Dedifferentiated amniotic fluid mesenchymal stem cell (primary cell): ENCODE measurements around the gene DKC1.
A peak's percentile ranks its signal among the peaks of the same experiment; 100 is the strongest.
"Not testable (repeated sequence)": the region's sequence is repeated elsewhere in the genome, so short reads cannot be mapped to it uniquely, and the experiment has no call there.

Experiments used
- DNase-seq: peaks from one replicate; pipeline ENCODE4 v3.0.0-alpha.2; 2016; ENCODE audit errors: extremely low spot score

The DKC1 gene

GRCh38 chrX:154791939-154792338 lies 29.3 kb downstream of the DKC1 start:
- DNase-seq: no peak

- DNase-seq: no peak
These were observed 30.6 kb downstream of the DKC1 start for GRCh38 chrX:154793084-154793795.

DNA sequence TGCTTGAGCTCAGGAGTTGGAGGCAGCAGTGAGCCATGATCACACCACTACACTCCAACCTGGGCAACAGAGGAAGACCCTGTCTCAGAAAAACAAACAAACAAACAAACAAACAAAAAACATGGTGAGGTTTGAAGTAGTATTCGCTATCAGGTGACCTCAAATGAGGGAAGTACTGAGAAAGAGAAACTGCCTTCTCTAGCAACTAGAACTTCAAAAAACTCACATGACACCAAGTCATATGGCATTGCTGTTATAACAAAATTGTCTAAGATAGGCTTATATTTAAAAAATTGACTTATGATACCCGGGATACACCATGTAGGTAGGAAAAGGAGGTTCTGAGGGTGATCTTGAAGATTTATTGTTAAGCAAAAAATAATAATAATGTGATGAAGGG lies 32.4 kb downstream of the DKC1 start:
- DNase-seq: no peak

DNA sequence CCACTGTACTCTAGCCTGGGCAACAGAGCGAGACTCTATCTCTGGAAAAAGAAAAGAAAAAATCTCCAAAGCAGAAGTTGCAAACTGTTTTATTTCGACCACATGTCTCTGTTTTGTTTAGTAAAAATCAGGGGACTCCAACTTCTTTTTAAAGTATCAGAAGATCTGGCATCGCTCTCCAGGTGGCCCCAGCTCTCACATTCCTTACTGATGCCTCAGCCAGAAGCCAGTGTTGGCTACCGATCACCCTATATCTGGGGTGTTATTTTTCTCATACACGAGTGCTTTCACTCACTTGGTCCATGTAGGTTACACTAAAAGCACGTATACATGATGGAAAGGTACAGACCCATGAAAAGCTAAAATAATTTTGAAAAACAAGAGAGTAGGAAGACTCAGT lies 34.3 kb downstream of the DKC1 start:
- no peak for DNase-seq

GRCh38 chrX:154799556-154800348 lies 37.1 kb downstream of the DKC1 start:
- no peak for DNase-seq

DNA sequence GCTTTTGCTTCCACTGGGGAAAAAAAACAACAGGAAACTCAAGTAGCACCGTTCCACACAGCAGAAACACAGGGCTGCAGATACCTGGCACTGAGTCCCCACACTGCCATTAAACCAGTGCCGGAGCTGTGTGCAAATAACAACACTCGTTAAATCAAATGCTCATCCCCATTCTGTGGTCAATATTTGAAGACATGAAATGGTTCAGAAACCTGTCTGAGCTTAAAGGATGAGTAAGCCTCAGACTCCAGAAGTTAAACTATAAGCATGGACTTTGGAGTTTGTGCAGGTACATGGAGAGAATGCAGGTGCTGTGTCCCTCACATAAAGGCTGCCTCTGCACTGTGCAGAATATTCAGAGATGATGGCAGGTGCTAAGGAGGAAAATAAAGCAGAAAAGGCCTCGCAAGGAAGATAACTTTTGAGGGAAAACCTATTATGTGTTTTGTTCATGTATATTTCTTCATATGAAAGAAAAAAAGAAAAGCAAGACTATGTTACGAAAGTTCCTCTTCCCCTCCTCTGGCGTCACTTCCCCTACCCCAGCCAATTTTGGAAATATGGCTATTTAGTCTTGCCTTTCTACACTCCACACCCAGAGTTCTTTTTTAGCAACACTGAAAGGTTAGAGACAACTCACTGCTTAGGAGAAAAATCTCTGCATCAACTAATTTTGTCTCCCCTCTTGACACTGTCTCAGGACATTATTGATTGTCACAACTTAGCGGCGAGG lies 38.0 kb downstream of the DKC1 start:
- no peak for DNase-seq

GRCh38 chrX:154802947-154803346 lies 40.3 kb downstream of the DKC1 start:
- DNase-seq: no peak

- no peak for DNase-seq
These were observed 41.7 kb downstream of the DKC1 start for GRCh38 chrX:154804261-154804956.

GRCh38 chrX:154804957-154805695 lies 42.5 kb downstream of the DKC1 start, which contains the start of gene MPP1:
MPP1 (minus strand) TSS chrX:154805485; CDS start chrX:154805373, 112 bp downstream.
- DNase-seq: peak; percentile 52

GRCh38 chrX:154805696-154806091 lies 43.0 kb downstream of the DKC1 start:
- DNase-seq: no peak

- no peak for DNase-seq
These were observed 44.3 kb downstream of the DKC1 start for GRCh38 chrX:154806837-154807501.

GRCh38 chrX:154809939-154810665 lies 47.4 kb downstream of the DKC1 start:
- no peak for DNase-seq

DNA sequence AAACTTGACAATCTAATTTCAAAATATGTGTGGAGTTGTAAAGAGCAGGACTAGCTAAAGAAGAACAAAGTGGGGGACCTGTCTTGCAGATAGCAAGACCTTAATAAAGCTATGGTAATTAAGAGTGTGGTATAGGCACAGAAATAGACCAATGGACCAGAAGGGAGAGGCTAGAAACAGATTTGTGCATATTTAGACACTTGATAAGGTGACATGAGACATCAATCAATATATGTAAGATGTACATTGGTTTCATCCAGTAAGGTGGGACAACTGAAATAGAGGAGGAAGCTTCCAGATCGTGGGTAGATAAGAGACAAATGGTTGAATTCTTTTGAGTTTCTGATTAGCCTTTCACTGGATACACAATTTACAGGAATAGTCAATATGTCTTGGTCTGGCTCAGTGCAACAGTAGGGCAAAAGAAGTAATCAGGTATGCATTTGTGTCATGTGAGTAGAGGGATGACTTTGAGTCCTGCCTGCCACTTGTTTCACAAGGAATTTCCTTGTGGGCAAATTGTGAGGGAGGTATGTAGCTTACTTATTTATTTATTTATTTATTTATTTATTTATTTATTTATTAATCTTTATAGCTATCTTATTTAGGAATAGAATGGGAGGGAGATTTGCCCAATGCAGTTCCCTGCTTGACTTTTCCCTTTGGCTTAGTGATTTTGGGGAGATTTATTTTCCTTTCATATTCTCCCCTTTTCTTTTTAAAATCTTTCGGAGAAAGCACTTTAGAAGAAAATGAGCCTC lies 49.9 kb downstream of the DKC1 start:
- DNase-seq: no peak

DNA sequence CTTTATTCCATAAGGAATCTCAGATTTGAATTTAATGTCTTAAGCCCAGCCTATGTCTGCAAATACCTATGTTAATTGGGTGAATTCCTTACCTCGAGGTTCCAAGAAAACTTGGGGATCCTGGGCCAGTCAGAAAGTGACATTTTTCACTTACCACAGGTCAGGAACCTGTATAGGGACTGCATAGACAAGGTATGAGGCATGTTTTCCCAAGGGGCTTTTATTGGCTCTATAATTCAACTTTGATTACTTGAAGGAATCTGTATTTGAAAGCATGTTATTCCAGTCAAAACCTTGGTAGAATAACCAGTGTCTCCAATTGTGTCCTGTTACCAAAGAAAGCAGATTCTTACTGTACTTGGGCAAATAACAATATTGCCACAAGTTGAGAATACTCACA lies 51.1 kb downstream of the DKC1 start:
- no peak for DNase-seq

DNA sequence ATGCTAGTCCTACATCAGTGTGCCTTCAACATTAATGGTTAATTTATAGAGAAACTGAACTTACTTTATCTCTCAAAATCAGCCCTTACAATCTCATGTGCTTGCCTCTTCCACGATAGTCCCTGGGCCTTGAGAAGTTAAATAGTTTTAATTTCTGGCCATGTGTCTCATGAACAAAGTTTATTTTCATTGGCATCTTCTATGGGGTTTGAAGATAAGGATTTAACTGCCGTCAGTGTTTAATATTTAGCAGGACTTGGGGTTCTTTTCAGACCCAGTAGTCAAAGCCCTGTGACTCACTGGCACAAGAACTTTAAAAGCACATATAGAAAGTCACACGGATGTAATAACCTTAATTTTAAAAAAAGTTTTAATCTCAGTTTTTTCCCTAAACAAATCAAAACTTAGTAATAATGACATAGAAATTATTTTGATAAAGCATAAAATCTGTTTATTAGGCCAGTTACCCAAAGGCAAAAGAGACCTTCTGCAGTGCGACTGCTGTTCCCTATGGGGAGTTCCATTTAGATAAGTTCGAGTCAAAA lies 52.7 kb downstream of the DKC1 start:
- DNase-seq: no peak

DNA sequence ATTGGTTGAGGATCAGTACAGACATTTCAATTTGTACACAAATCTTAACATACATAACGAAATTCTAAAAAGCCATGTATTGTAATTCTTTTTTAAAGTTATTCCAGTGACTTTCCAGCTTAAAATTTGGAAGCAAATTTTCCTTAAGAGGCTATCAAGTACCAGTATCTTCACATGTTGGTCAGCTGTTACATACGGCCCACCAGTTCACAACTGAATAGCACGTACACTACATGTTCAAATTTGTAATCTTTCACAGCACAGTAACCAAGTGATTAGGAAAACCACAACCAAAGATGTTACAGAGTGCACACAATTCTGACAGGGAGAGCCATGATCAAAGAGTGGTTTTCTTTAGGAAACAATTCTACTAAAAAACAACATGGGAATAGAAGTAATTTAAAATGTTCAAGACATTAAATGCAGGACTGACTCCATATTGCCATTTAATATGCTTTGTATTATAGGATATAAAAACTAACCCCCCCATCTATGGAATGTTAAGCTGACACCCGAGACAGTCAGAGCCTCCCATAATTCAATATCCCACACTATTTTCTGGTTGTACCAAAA lies 53.7 kb downstream of the DKC1 start:
- DNase-seq: not testable (repeated sequence)

GRCh38 chrX:154817048-154817618 lies 54.5 kb downstream of the DKC1 start:
- DNase-seq: not testable (repeated sequence)
